H1 (cell line): ENCODE data around the gene FOXQ1. TPM values are rescaled to one million over a fixed set of nuclear protein-coding genes. Genes with fewer than 3 reads are reported as not detected.

Experiments
- CTCF ChIA-PET: fragments of 300-600 bp; sonication (Branson Sonifier 250); formaldehyde crosslinking; loops from one replicate; lab custom pipeline; 2021; ENCODE audit not compliant: partially characterized antibody; lab: Charles Lee
- POLR2A ChIA-PET: fragments of 300-600 bp; sonication (Branson Sonifier 250); formaldehyde crosslinking; loops from one replicate; lab custom pipeline; 2021; ENCODE audit warnings: inconsistent platforms; ENCODE audit not compliant: partially characterized antibody; lab: Charles Lee
- DNase-seq, 2 experiments: peaks; one replicate each; pipeline versions ENCODE4 v3.0.0 to v3.0.0-alpha.2; 2010 to 2022; ENCODE audit warnings: low spot score in 2 of 2, low read depth in 1 of 2, mixed read lengths in 1 of 2
- FAIRE-seq: peaks from 2 replicates; lab custom pipeline; 2011; peaks lifted over from hg19 to GRCh38; lab: Jason Lieb, UNC
- H2AFZ ChIP-seq: 2 replicates; pipeline ENCODE4 v1.8.1; 2012; ENCODE audit warnings: low read length, inconsistent platforms
- H2AK5ac ChIP-seq: 2 replicates; pipeline ENCODE4 v1.6.1; 2013; ENCODE audit warnings: low read depth, low read length
- H2BK120ac ChIP-seq: replicated peaks from 2 replicates; pipeline ENCODE3; 2013; ENCODE audit warnings: low read depth, low read length, inconsistent platforms
- H2BK12ac ChIP-seq: 2 replicates; pipeline ENCODE4 v1.6.1; 2013; ENCODE audit warnings: low read depth, low read length
- H2BK15ac ChIP-seq: 2 replicates; pipeline ENCODE4 v1.6.1; 2013; ENCODE audit warnings: low read length
- H2BK20ac ChIP-seq: 2 replicates; pipeline ENCODE4 v1.6.1; 2013; ENCODE audit warnings: low read length
- H2BK5ac ChIP-seq: 2 replicates; pipeline ENCODE4 v1.6.1; 2013; ENCODE audit warnings: low read depth, low read length
- H3K14ac ChIP-seq: 2 replicates; pipeline ENCODE4 v1.6.1; 2013; ENCODE audit warnings: inconsistent platforms; ENCODE audit not compliant: insufficient read length
- H3K18ac ChIP-seq: 2 replicates; pipeline ENCODE4 v1.6.1; 2013; ENCODE audit warnings: low read length; ENCODE audit errors: extremely low read depth
- H3K23ac ChIP-seq: 2 replicates; pipeline ENCODE4 v1.6.1; 2013; ENCODE audit warnings: inconsistent platforms; ENCODE audit not compliant: insufficient read length
- H3K23me2 ChIP-seq: 2 replicates; pipeline ENCODE4 v1.6.1; 2013; ENCODE audit warnings: low read depth, low read length
- H3K27ac ChIP-seq: 2 replicates; pipeline ENCODE4 v1.6.1; 2011; ENCODE audit warnings: low read depth, low read length, inconsistent platforms
- H3K27me3 ChIP-seq, 4 experiments: replicated peaks in 1 of 4; 1 replicate in 1 of 4; 2 replicates in 3 of 4; pipeline versions ENCODE4 v1.6.1 to v1.8.1; 2011 to 2013; ENCODE audit warnings: low read length in 3 of 4, mild to moderate bottlenecking in 3 of 4, inconsistent platforms in 2 of 4, mixed read lengths in 2 of 4, moderate library complexity in 1 of 4; ENCODE audit not compliant: control insufficient read depth in 3 of 4, insufficient read depth in 3 of 4; ENCODE audit errors: extremely low read depth in 1 of 4
- H3K36me3 ChIP-seq, 4 experiments: 2 replicates each; pipeline versions ENCODE4 v1.6.1 to v1.8.1; 2011 to 2013; ENCODE audit warnings: mild to moderate bottlenecking in 4 of 4, low read length in 3 of 4, moderate library complexity in 2 of 4, control low read depth in 1 of 4, inconsistent platforms in 1 of 4; ENCODE audit not compliant: insufficient read depth in 4 of 4, control insufficient read depth in 2 of 4
- H3K4ac ChIP-seq: replicated peaks from 2 replicates; pipeline ENCODE3; 2013; ENCODE audit warnings: low read length, low read depth, mixed read lengths, inconsistent platforms; ENCODE audit not compliant: insufficient read length
- H3K4me1 ChIP-seq, 4 experiments: replicated peaks in 1 of 4; 1 replicate in 1 of 4; 2 replicates in 3 of 4; pipeline versions ENCODE4 v1.6.1 to v1.8.1; 2011 to 2013; ENCODE audit warnings: low read length in 3 of 4, inconsistent platforms in 2 of 4, mixed read lengths in 1 of 4; ENCODE audit not compliant: insufficient read depth in 4 of 4, control insufficient read depth in 3 of 4
- H3K4me2 ChIP-seq, 2 experiments: 2 replicates each; pipeline versions ENCODE4 v1.6.1 to v1.8.1; 2011 to 2013; ENCODE audit warnings: low read depth in 2 of 2, low read length in 2 of 2, control low read depth in 1 of 2, inconsistent platforms in 1 of 2, mild to moderate bottlenecking in 1 of 2; ENCODE audit not compliant: insufficient read depth in 1 of 2
- H3K4me3 ChIP-seq, 4 experiments: fragments of 200-600, 300-600 bp in 1 of 4; sonication (generic), shearing (Covaris generic), sonication (Bioruptor Twin) in 1 of 4; 2 replicates each; pipeline versions ENCODE4 v1.5.1 to v1.8.1; 2011 to 2016; ENCODE audit warnings: low read length in 4 of 4, low read depth in 3 of 4, control low read depth in 2 of 4, inconsistent platforms in 2 of 4, mild to moderate bottlenecking in 2 of 4, mixed read lengths in 1 of 4, moderate library complexity in 1 of 4; ENCODE audit not compliant: insufficient read depth in 2 of 4; ENCODE audit errors: extremely low read depth in 1 of 4
- H3K56ac ChIP-seq: replicated peaks from 2 replicates; pipeline ENCODE3; 2013; ENCODE audit warnings: low read depth, mild to moderate bottlenecking, mixed read lengths, low read length, inconsistent platforms; ENCODE audit not compliant: insufficient read length
- H3K79me1 ChIP-seq: 2 replicates; pipeline ENCODE4 v1.6.1; 2013; ENCODE audit warnings: low read depth, low read length, control low read depth
- H3K79me2 ChIP-seq, 2 experiments: 2 replicates each; pipeline versions ENCODE4 v1.6.1 to v1.8.1; 2012 to 2013; ENCODE audit warnings: low read length in 2 of 2, mild to moderate bottlenecking in 2 of 2, inconsistent platforms in 1 of 2; ENCODE audit not compliant: insufficient read depth in 2 of 2, control insufficient read depth in 1 of 2
- H3K9ac ChIP-seq, 4 experiments: replicated peaks in 1 of 4; 1 replicate in 1 of 4; 2 replicates in 3 of 4; pipeline versions ENCODE4 v1.6.1 to v1.8.1; 2011 to 2013; ENCODE audit warnings: low read depth in 3 of 4, low read length in 3 of 4, control low read depth in 2 of 4, mild to moderate bottlenecking in 2 of 4, moderate library complexity in 2 of 4, inconsistent platforms in 1 of 4; ENCODE audit errors: extremely low read depth in 1 of 4
- H3K9me3 ChIP-seq, 2 experiments: 2 replicates each; pipeline versions ENCODE4 v1.6.1 to v1.8.1; 2012 to 2013; ENCODE audit warnings: mild to moderate bottlenecking in 2 of 2, moderate library complexity in 2 of 2, control low read depth in 1 of 2, inconsistent platforms in 1 of 2, low read depth in 1 of 2, low read length in 1 of 2, mixed read lengths in 1 of 2; ENCODE audit not compliant: insufficient read depth in 2 of 2
- H4K20me1 ChIP-seq, 2 experiments: replicated peaks in 1 of 2; 2 replicates each; pipeline versions ENCODE3 to v1.8.1; 2011 to 2013; ENCODE audit warnings: inconsistent platforms in 2 of 2, low read length in 2 of 2, mild to moderate bottlenecking in 1 of 2; ENCODE audit not compliant: insufficient read depth in 2 of 2, control insufficient read depth in 1 of 2
- H4K5ac ChIP-seq: 2 replicates; pipeline ENCODE4 v1.6.1; 2013; ENCODE audit warnings: low read length, low read depth, mixed read lengths, inconsistent platforms; ENCODE audit not compliant: insufficient read length
- H4K8ac ChIP-seq: 2 replicates; pipeline ENCODE4 v1.8.0; 2013; ENCODE audit warnings: mild to moderate bottlenecking, moderate library complexity, low read length, inconsistent platforms; ENCODE audit not compliant: insufficient read depth; ENCODE audit errors: extremely low read depth
- H4K91ac ChIP-seq: replicated peaks from 2 replicates; pipeline ENCODE3; 2013; ENCODE audit warnings: low read length, mixed read lengths, inconsistent platforms; ENCODE audit not compliant: insufficient read length
- CHD1 ChIP-seq: IDR thresholded peaks from 2 replicates; pipeline ENCODE4 v1.6.1; 2012; ENCODE audit warnings: low read depth, low read length, improper control_type of control experiment
- KDM1A ChIP-seq: fragments of 200-600, 300-600 bp; sonication (generic); IDR thresholded peaks from 2 replicates; pipeline ENCODE4 v1.7.1; 2016; ENCODE audit warnings: mild to moderate bottlenecking, low read length, borderline replicate concordance
- RFX5 ChIP-seq: IDR thresholded peaks from 2 replicates; pipeline ENCODE4 v1.6.1; 2011; ENCODE audit warnings: low read depth, low read length, improper control_type of control experiment, borderline replicate concordance
- ZNF274 ChIP-seq: IDR thresholded peaks from 2 replicates; pipeline ENCODE4 v1.7.0; 2012; ENCODE audit warnings: low read length, borderline replicate concordance; ENCODE audit errors: extremely low read depth
- WGBS, 2 experiments: shearing (Covaris generic) in 1 of 2; methylation state at CpG; one replicate each; pipeline versions ENCODE4 v1.1.6 to v1.1.7; 2013 to 2015; ENCODE audit warnings: low lambda C conversion rate in 2 of 2, mixed read lengths in 2 of 2, inconsistent platforms in 1 of 2, low coverage in 1 of 2, missing lambda C conversion rate in 1 of 2; ENCODE audit not compliant: insufficient replicate concordance in 2 of 2, insufficient coverage in 1 of 2, insufficient read length in 1 of 2; ENCODE audit errors: extremely low coverage in 1 of 2, missing lambda C conversion rate in 1 of 2; 5-methylcytosine and 5-hydroxymethylcytosine counted together
- polyA plus RNA-seq, 7 experiments: library from polyadenylated mRNA; depleted of rRNA in 3 of 7; stranded (reverse) in 5 of 7; unstranded in 2 of 7; fragments of >200 nt in 5 of 7; fragments of 200-250 nt in 2 of 7; gene quantifications; 1 replicate in 5 of 7; 2 replicates in 1 of 7; 4 replicates in 1 of 7; pipeline versions ENCODE4 v1.2.1 to v1.2.3, GENCODE V29; 2011 to 2013; ENCODE audit warnings: missing spikeins in 2 of 7, mixed read lengths in 2 of 7
- total RNA-seq: library from RNA; stranded (reverse); fragmentation: NEBNext Ultra II Directional; extraction: Animal tissue kit (Norgen Biotek cat#: 25700); gene quantifications from 2 replicates; pipeline ENCODE4 v1.2.1, GENCODE V29; 2021
- TF ChIP-seq, protein P1 (sequence below): IDR thresholded peaks from 2 replicates; pipeline ENCODE4 v1.6.1; 2012; ENCODE audit warnings: inconsistent platforms

Gene FOXQ1
- total and polyA plus RNA-seq, 2 of the 8 experiments (the other 6 are each of a cell fraction or from before 2014, with no cell fraction given) = 0.03 TPM; not detected in 1

DNA sequence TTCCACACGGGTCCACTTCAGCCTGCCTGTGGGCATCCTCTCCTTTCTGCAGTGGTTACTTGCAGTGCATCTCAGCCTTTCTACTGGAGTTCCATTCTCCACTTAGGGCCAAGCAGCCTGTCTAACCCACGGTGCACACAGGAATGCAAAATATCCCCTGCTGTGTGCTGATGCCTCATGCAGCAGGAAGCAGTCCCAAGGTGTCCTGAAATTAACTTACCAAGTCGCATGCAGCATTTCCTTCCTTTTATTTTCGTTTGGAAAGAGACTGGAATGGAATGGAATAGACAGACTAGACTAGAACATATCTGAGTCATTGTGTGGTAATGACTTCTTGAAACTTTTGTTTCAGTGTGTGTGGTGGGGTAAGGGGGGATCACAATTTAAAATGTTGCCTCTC lies 25.9 kb upstream of the FOXQ1 start:
- CTCF ChIA-PET = interaction anchor here (1.2 to 1.3 kb wide), 2 partner anchors 9 to 45 kb away, joined by 3 to 4 read pairs; no protein-coding TSS in a partner anchor

More for the DNA sequence above, 25.9 kb upstream of the FOXQ1 start:
- Histone ChIP-seq H2AK5ac (no peak overlapping the region), H3K9ac (no peak overlapping the region), H3K9me3 (no peaks in the 10 kb centered on the region), H4K8ac (no peak overlapping the region), H3K4me2 (no peak overlapping the region), H2AFZ (no peak overlapping the region), H2BK15ac (no peak overlapping the region), H3K23me2 (no peaks in the 10 kb centered on the region), H2BK120ac (no peak overlapping the region), H4K91ac (no peak overlapping the region), H3K27me3 (no peaks in the 10 kb centered on the region), H3K4me3 (no peak overlapping the region), H4K20me1 (no peaks in the 10 kb centered on the region), H3K18ac (no peak overlapping the region), H3K4me1 (peaks cover 0 to 2% (median 0%) of the 10 kb centered on the region in 4 experiments; a peak in 2 of 7 replicates), H3K36me3 (no peaks in the 10 kb centered on the region), H2BK12ac (no peak overlapping the region), H3K23ac (no peak overlapping the region), H4K5ac (no peak overlapping the region), H2BK20ac (no peak overlapping the region), H3K14ac (no peak overlapping the region), H3K4ac (no peak overlapping the region), H3K27ac (no peak overlapping the region), H3K79me2 (no peaks in the 10 kb centered on the region), H3K79me1 (no peaks in the 10 kb centered on the region), H2BK5ac (no peak overlapping the region), H3K56ac (no peak overlapping the region)
- TF ChIP-seq CHD1 = no peak
- no peak for TF ChIP-seq RFX5
- TF ChIP-seq, protein P1, sequence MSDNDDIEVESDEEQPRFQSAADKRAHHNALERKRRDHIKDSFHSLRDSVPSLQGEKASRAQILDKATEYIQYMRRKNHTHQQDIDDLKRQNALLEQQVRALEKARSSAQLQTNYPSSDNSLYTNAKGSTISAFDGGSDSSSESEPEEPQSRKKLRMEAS = no peak
- TF ChIP-seq ZNF274 = no peak
- no peak for TF ChIP-seq KDM1A
- no peak for DNase-seq
- POLR2A ChIA-PET = no interaction called here
- FAIRE-seq = no peak
- 78% methylated on average over 4 of the region's 4 CpGs; no CpG with 5 or more reads in 1 of the 2 experiments for WGBS, 2 experiments
